ENCODE data around the gene PRKN.
A peak's percentile ranks its signal among the peaks of the same experiment; 100 is the strongest.

Gene PRKN

GRCh38 chr6:162157167-162157870 lies 570.2 kb downstream of the PRKN start:
- no peak for DNase-seq

GRCh38 chr6:162156146-162156545 lies 571.4 kb downstream of the PRKN start:
- DNase-seq, result no peak

GRCh38 chr6:162154930-162155329 lies 572.6 kb downstream of the PRKN start:
- no peak for DNase-seq

GRCh38 chr6:162154001-162154400 lies 573.6 kb downstream of the PRKN start:
- no peak for DNase-seq

- DNase-seq, result no peak
These were observed 574.4 kb downstream of the PRKN start for GRCh38 chr6:162153120-162153519.

GRCh38 chr6:162151021-162151665 lies 576.4 kb downstream of the PRKN start:
- DNase-seq, result no peak

GRCh38 chr6:162150295-162150694 lies 577.3 kb downstream of the PRKN start:
- DNase-seq, result no peak

- DNase-seq, result no peak
These were observed 577.8 kb downstream of the PRKN start for GRCh38 chr6:162149786-162150185.

- no peak for DNase-seq
These were observed 579.8 kb downstream of the PRKN start for GRCh38 chr6:162147805-162148204.

GRCh38 chr6:162147281-162147680 lies 580.3 kb downstream of the PRKN start:
- DNase-seq, result no peak

- no peak for DNase-seq
These were observed 587.2 kb downstream of the PRKN start for GRCh38 chr6:162140251-162140852.

- DNase-seq, result no peak
These were observed 601.9 kb downstream of the PRKN start for GRCh38 chr6:162125659-162126058.

GRCh38 chr6:162124710-162125435 lies 602.7 kb downstream of the PRKN start:
- no peak for DNase-seq

GRCh38 chr6:162123797-162124196 lies 603.8 kb downstream of the PRKN start:
- DNase-seq, result no peak

GRCh38 chr6:162119341-162119740 lies 608.2 kb downstream of the PRKN start:
- no peak for DNase-seq

GRCh38 chr6:162118706-162119105 lies 608.9 kb downstream of the PRKN start:
- no peak for DNase-seq

- no peak for DNase-seq
These were observed 610.6 kb downstream of the PRKN start for GRCh38 chr6:162116902-162117525.

GRCh38 chr6:162109480-162110050 lies 618.0 kb downstream of the PRKN start:
- no peak for DNase-seq

- DNase-seq, result no peak
These were observed 619.5 kb downstream of the PRKN start for GRCh38 chr6:162108041-162108440.

- no peak for DNase-seq
These were observed 627.5 kb downstream of the PRKN start for GRCh38 chr6:162100096-162100495.

- DNase-seq, result peak; percentile 61
These were observed 627.9 kb downstream of the PRKN start for GRCh38 chr6:162099685-162100084.

- DNase-seq, result no peak
These were observed 634.6 kb downstream of the PRKN start for GRCh38 chr6:162092816-162093502.
